Stimulated activated CD8-positive, alpha-beta memory T cell treated with anti-CD3 and anti-CD28 coated beads, Interleukin-12 subunit alpha, Interleukin-12 subunit beta, amount 100 ng/mL, for 24 hours (primary cell): ENCODE measurements around the gene SLC7A1.

Experiments
- DNase-seq: peaks from one replicate; pipeline ENCODE4 v3.0.0-alpha.2; 2020; ENCODE audit errors: extremely low read depth

Gene SLC7A1

GRCh38 chr13:29530901-29531300 is 64.6 kb downstream of the SLC7A1 start:
- DNase-seq: no peak

- no peak for DNase-seq
Measured at GRCh38 chr13:29529754-29530153, 65.7 kb downstream of the SLC7A1 start.

- DNase-seq: no peak
Measured at GRCh38 chr13:29527916-29528315, 67.6 kb downstream of the SLC7A1 start.

DNA sequence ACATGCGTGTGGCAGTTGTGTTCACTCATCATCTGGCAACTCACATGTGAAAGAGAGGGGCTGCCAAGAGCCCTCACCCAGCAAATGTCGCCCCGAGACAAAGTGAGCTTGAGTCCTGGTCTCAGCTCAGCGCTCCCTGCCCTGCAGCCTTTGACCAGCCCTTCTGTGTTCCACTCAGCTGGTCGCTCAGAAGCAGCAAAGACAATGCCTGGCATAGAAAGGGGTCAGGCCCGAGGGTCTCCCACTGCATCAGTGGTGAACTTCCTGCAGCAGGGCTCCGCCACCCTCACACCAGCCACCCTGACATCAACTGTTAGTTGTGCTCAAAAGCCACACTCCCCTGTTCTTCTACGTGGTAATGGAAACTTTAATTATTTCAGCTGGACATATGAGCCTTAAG is 68.0 kb downstream of the SLC7A1 start:
- DNase-seq: no peak

DNA sequence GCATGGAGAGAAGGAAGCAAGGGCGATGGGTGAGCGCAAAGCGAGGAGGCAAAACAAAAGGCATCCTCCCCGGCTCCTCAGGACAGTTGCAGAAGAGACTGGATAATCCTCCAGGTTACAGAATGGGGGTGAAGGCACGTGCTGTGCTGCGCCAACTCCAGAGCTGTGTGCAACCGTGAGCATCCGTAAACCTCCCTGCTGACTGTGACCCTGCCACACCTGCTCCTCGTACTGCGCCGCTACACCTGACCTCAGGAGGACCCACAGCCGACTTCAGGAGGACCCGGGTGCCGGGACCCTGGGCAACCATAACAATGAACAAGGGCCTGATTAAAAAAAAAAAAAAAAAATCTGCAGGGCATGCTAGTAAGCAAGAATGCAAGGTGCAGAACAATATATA is 68.7 kb downstream of the SLC7A1 start:
- no peak for DNase-seq

- no peak for DNase-seq
Measured at GRCh38 chr13:29525757-29526156, 69.7 kb downstream of the SLC7A1 start.

DNA sequence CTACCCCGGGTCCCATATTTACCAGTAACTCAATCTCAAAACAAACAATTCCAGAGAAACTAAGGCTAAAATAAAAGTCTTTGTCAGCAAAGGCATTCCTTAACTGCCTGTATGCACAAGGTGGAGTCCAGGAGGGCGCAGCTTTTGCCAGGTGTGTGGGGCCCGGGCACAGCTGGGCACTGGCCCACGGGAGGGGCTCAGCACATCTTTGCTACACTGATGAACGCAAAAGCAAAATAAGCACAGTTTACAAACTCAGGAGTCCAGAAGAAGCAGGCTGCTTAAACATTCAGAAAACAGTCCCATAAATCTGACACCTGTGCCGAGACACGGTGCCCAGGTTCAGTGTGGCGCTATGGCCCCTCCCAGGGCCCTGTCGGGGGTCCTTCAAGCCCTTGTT is 70.8 kb downstream of the SLC7A1 start:
- no peak for DNase-seq

DNA sequence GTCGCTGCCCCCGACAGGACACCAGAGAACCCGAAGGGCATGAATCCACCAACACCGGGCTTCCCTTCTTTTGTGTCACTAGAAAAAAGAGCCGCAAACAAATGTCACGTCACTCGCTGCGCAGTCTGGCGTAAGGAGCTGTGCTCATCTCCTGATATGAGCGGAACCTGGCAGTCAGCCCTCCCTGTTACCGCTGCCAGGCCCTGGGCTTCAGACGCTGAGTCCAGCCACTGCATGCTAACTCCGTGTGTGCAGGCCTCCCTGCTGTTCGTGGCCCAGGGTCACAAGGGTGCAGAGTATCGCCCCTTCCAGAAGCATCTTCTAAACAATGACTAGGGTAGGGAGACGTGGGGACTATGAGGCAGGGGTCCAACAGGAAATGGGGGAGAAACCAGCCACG is 71.3 kb downstream of the SLC7A1 start:
- no peak for DNase-seq

- DNase-seq: no peak
Measured at GRCh38 chr13:29523199-29523961, 72.1 kb downstream of the SLC7A1 start.

- DNase-seq: no peak
Measured at GRCh38 chr13:29522044-29522685, 73.3 kb downstream of the SLC7A1 start.

- no peak for DNase-seq
Measured at GRCh38 chr13:29521336-29521735, 74.2 kb downstream of the SLC7A1 start.

DNA sequence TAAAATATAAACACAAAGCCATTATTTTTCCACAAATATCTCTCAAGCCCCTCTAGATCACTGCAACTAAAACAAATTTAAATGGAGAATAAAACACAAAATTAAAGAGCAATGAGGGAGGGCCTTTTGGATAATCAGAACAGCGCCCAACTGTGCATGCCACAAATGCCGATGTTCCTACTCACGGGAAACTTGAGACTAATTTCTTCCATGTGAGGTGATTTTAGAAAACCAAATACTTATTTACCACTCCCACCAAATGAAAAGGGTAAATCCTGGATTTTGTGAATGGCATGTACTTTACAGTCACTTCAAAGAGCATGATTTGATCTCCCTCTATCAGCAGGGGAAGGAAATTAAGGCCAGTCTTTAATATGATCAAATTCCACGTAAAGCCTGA is 74.8 kb downstream of the SLC7A1 start:
- no peak for DNase-seq

DNA sequence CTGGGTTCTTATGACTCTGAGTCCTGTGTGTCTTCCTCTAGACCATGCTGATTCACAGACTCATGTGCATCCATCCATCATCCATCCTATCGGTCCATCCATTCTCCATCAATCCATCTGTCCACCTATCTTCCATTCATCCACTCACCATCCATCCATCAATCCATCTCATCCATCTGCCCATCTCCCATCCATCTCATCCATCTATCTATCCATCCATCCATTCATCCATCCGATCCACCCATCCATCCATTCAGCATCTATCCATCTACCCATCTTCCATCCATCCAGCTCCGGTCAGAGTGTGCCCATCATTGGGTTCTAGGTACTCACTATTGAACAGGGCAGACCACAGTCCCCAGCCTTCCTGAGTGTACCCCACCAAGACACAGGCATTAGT is 75.6 kb downstream of the SLC7A1 start:
- no peak for DNase-seq

- DNase-seq: no peak
Measured at GRCh38 chr13:29516880-29517279, 78.6 kb downstream of the SLC7A1 start.

GRCh38 chr13:29516012-29516411 is 79.5 kb downstream of the SLC7A1 start:
- DNase-seq: no peak

- DNase-seq: no peak
Measured at GRCh38 chr13:29515372-29515771, 80.1 kb downstream of the SLC7A1 start.

DNA sequence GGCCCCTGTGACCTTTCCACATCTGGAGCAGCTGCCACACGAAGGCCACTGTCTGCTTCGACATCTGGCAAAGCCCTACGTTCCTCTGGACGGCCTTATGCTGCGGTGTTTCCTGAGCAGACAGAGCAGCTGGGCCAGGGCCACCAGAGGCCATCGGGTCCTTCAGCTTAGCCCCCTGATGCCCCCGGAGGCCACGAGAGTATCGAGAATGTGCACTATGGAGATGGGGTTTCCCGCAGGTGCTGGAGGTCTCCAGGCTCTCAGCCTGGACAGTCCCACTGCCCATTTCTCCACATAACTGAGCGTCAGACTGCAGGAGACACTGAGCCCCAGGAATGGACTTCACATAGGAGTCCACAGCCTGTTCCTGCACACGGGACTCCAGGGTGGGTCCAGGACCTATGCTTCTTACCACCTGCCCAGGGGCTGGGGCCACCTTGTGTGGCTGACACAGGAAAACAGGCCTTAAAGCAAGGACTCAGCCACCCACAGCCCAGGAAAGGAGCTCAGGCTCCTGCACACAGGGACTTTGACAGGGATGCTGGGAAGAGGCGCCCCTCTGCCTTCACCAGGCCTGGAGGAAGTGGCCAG is 80.7 kb downstream of the SLC7A1 start:
- no peak for DNase-seq

GRCh38 chr13:29513981-29514719 is 81.3 kb downstream of the SLC7A1 start:
- no peak for DNase-seq

DNA sequence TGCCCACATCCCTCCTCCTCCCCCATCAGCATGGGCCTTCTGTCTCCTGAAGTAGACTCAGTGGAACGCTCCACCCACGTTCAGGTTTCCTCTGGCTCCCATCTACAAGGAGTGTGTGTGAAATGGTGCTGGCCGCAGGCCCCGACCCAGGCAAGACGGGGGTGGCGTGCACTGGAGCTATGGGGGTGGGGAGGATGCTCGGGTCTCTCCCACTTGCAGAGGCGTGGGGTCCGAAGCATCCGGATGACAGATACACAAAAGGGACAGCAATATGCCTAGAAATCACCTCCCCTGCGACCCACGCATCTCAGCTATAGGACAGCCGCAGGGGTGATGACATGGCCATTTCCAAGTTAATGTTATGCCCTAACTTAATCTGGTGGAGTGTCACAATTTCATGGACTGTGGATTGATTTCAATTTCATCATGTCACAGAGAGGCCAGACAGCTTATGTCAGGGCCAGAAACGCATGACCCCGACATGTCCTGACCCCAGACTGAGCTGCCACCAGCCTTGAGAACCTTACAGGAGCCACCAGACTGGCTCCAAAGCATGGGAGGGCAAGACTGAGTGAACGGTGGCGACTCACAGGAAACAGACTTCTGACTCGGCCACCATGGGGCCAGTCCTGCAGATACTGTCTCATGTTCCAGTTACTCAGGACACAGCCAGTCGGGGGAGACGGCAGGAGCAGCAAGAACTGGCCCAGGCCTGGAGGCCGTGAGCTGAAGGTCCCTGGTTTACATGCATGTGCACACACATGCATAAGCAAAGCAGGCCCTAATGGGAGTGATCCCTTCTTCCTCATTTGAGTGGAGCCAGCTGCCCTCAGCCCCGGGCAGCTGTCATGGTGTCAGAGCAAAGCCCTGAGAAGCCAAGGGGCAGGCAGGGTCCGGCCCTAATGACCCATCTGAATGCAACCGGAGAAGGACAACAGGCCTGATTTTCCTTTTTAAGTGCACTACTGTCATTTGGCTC is 82.2 kb downstream of the SLC7A1 start:
- DNase-seq: no peak

- no peak for DNase-seq
Measured at GRCh38 chr13:29511980-29512379, 83.5 kb downstream of the SLC7A1 start.

- DNase-seq: no peak
Measured at GRCh38 chr13:29511106-29511796, 84.2 kb downstream of the SLC7A1 start.
